Measurements from ENCODE around the gene BEAN1. TPM values are rescaled to one million over a fixed set of nuclear protein-coding genes. Genes with fewer than 3 reads are reported as not detected.
A peak's percentile ranks its signal among the peaks of the same experiment; 100 is the strongest.

The BEAN1 gene
- total and polyA plus RNA-seq, 10 donors = 0.21 to 0.68 (median 0.42) TPM; not detected in 3

- DNase-seq = no peak
- TF ChIP-seq, protein P1, sequence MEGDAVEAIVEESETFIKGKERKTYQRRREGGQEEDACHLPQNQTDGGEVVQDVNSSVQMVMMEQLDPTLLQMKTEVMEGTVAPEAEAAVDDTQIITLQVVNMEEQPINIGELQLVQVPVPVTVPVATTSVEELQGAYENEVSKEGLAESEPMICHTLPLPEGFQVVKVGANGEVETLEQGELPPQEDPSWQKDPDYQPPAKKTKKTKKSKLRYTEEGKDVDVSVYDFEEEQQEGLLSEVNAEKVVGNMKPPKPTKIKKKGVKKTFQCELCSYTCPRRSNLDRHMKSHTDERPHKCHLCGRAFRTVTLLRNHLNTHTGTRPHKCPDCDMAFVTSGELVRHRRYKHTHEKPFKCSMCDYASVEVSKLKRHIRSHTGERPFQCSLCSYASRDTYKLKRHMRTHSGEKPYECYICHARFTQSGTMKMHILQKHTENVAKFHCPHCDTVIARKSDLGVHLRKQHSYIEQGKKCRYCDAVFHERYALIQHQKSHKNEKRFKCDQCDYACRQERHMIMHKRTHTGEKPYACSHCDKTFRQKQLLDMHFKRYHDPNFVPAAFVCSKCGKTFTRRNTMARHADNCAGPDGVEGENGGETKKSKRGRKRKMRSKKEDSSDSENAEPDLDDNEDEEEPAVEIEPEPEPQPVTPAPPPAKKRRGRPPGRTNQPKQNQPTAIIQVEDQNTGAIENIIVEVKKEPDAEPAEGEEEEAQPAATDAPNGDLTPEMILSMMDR (IDR thresholded peaks at IDR 0.05 in 8 of 11, conservative IDR thresholded peaks at IDR 0.05 in 3 of 11) = no peak
- TF ChIP-seq POLR2AphosphoS5 (IDR thresholded peaks at IDR 0.05) = no peak
- TF ChIP-seq POLR2A (IDR thresholded peaks at IDR 0.05) = no peak
- H3K27me3 ChIP-seq (replicated peaks in 1 of 7) = no peaks in the 10 kb centered on the region
- no peak overlapping the region for H3K27ac ChIP-seq
- intact Hi-C loops (cut with DNase I; ENCODE audit: low total_unique reads) = loop anchor here (5.0 kb wide), 1 partner anchor 74 kb away; no protein-coding TSS in a partner anchor
- 84 to 100% (median 93%) methylated on average over 1 of the region's 1 CpG for WGBS, 5 donors
- peaks cover 4 to 55% (median 25%) of the 10 kb centered on the region in 6 donors for H3K4me1 ChIP-seq
- H3K4me3 ChIP-seq = no peak overlapping the region
- no peaks in the 10 kb centered on the region for H3K9me3 ChIP-seq
- H3K36me3 ChIP-seq = no peaks in the 10 kb centered on the region
Measured at GRCh38 chr16:66488505-66488904, 61.4 kb downstream of the BEAN1 start.

GRCh38 chr16:66489385-66489784 is 62.3 kb downstream of the BEAN1 start:
- Histone ChIP-seq H3K4me1 (peaks cover 0 to 47% (median 16%) of the 10 kb centered on the region in 6 donors), H3K9me3 (no peaks in the 10 kb centered on the region), H3K36me3 (no peaks in the 10 kb centered on the region), H3K4me3 (no peak overlapping the region), H3K27ac (no peak overlapping the region), H3K27me3 (replicated peaks in 1 of 7) (no peaks in the 10 kb centered on the region)
- TF ChIP-seq POLR2A (IDR thresholded peaks at IDR 0.05) = no peak
- TF ChIP-seq, protein P1 (IDR thresholded peaks at IDR 0.05 in 8 of 11, conservative IDR thresholded peaks at IDR 0.05 in 3 of 11) = no peak
- no peak for TF ChIP-seq POLR2AphosphoS5 (IDR thresholded peaks at IDR 0.05)
- WGBS, 5 donors = 81 to 89% (median 84%) methylated on average over 2 of the region's 2 CpGs
- intact Hi-C loops (cut with DNase I; ENCODE audit: low total_unique reads) = loop anchor here (5.0 kb wide), 1 partner anchor 73 kb away; no protein-coding TSS in a partner anchor
- no peak for DNase-seq

DNA sequence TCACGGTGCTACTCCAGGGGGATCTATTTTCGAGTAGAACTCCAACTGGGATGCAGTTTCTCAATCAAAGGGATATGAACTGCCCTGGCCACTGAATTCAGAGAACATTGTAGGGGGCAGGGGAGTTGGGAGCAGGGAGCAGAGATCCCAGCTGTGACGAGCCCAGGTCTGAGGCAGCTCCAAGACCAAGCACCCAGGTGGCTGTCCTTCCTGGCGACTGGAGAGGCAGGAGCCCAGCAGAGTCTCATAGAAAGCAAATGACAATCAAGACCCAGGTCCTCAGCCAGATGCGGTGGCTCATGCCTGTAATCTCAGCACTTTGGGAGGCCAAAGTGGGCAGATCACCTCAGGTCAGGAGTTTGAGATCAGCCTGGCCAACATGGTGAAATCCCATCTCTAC is 62.7 kb downstream of the BEAN1 start:
- no peak for DNase-seq
- 84 to 97% (median 94%) methylated on average over 5 of the region's 5 CpGs for WGBS, 5 donors
- TF ChIP-seq, protein P1 (IDR thresholded peaks at IDR 0.05 in 8 of 11, conservative IDR thresholded peaks at IDR 0.05 in 3 of 11) = no peak
- H3K9me3 ChIP-seq = no peaks in the 10 kb centered on the region
- H3K27me3 ChIP-seq (replicated peaks in 1 of 7) = no peaks in the 10 kb centered on the region
- H3K27ac ChIP-seq = no peak overlapping the region
- intact Hi-C loops (cut with DNase I; ENCODE audit: low total_unique reads) = loop anchor here (5.0 kb wide), 1 partner anchor 72 kb away; no protein-coding TSS in a partner anchor
- H3K4me1 ChIP-seq = peaks cover 0 to 42% (median 16%) of the 10 kb centered on the region in 6 donors
- no peak overlapping the region for H3K4me3 ChIP-seq
- no peaks in the 10 kb centered on the region for H3K36me3 ChIP-seq

GRCh38 chr16:66490774-66491715 is 64.0 kb downstream of the BEAN1 start:
- no peak for DNase-seq

More at GRCh38 chr16:66490774-66491715, 64.0 kb downstream of the BEAN1 start:
- H3K4me3 ChIP-seq = no peak overlapping the region
- peaks cover 0 to 33% (median 14%) of the 10 kb centered on the region in 6 donors for H3K4me1 ChIP-seq
- TF ChIP-seq, protein P1 (IDR thresholded peaks at IDR 0.05 in 8 of 11, conservative IDR thresholded peaks at IDR 0.05 in 3 of 11) = no peak
- TF ChIP-seq POLR2A (IDR thresholded peaks at IDR 0.05) (no peak), POLR2AphosphoS5 (IDR thresholded peaks at IDR 0.05) (peak in 2 of 3 donors; percentile 21 to 33)
- intact Hi-C loops (cut with DNase I; ENCODE audit: low total_unique reads) = no loop called here
- no peaks in the 10 kb centered on the region for H3K27me3 ChIP-seq (replicated peaks in 1 of 7)
- no peaks in the 10 kb centered on the region for H3K9me3 ChIP-seq
- peak overlapping the region in 2 of 8 donors; percentile 20 to 25 for H3K27ac ChIP-seq
- 40 to 56% (median 51%) methylated on average over 8 of the region's 8 CpGs for WGBS, 5 donors
- H3K36me3 ChIP-seq = no peaks in the 10 kb centered on the region

Data from spleen (tissue), 11 donors.